GM12865 (cell line): ENCODE data around the gene STARD8.

Experiments
- DNase-seq: peaks from one replicate; pipeline ENCODE4 v3.0.0; 2010; ENCODE audit warnings: low read depth
- H3K4me3 ChIP-seq: 2 replicates; pipeline ENCODE4 v1.5.1; 2011; ENCODE audit warnings: mild to moderate bottlenecking, low read depth, low read length, control low read depth
- CTCF ChIP-seq: IDR thresholded peaks from 2 replicates; pipeline ENCODE4 v1.5.1; 2011; ENCODE audit warnings: low read length, control low read depth, low read depth, inconsistent platforms; ENCODE audit not compliant: insufficient read depth; ENCODE audit errors: missing control alignments

STARD8 gene

DNA sequence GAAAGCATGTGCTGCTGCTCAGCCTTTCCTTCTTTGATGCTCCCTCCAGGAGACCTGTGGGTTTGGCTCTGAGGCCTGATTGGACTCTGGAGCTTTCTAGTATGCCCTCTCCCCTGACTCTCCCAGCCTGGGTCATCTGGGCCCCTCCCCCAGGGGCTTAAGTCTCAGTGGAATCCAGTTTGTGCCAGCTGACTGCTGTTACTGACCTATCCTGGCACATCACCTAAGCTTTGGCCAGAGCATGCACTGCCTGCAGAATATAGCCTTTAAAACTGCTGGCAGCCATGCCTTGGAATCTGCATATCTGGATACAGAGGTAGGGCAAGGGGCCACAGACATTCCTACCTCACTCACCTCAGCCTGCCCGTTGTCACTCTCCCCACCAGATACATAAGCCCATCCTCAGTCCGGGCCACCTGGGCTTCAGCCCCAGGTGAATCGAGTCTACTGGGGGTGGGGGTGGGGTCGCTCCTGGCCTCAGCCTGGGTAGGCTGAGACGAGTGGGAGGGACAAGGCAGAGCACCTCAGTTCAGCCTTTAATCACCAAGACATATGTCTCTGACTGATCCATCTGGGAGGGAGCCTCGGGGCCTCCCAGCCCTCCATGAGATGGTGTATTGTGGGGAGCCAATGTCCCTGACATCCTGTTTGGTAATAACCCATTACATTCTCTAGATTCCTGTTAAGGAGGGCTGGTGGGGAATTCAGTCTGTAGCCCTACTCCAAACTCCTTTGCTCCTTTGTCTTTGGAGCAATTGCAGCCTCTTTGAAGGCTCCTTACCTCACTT lies 61.2 kb downstream of the STARD8 start:
- no peak overlapping the region for H3K4me3 ChIP-seq
- DNase-seq = no peak
- TF ChIP-seq CTCF = no peak

- TF ChIP-seq CTCF = peak; percentile 47
- DNase-seq = peak; percentile 35
- H3K4me3 ChIP-seq = no peak overlapping the region
Observed at GRCh38 chrX:68710870-68711576, 63.6 kb downstream of the STARD8 start.

DNA sequence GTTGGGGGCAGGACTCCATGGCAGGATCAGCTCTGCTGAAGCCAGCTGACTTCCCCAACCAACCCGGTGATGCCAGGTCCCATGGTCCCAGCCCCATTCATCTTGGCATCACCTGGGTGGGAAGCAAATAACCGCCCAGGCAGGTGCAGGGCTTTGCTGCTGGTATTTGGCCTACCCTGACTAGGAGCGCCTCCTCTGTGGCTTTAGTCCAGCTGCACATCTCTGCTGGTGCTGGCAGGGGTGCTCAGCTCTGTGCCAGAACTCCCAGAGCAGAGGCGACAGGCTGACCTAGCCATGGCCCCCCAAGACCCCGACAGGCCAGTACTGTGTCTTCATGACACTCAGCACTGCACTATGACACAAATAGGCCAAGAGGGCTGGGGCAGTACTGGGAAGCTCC lies 64.4 kb downstream of the STARD8 start:
- TF ChIP-seq CTCF = no peak
- DNase-seq = no peak
- H3K4me3 ChIP-seq = no peak overlapping the region

DNA sequence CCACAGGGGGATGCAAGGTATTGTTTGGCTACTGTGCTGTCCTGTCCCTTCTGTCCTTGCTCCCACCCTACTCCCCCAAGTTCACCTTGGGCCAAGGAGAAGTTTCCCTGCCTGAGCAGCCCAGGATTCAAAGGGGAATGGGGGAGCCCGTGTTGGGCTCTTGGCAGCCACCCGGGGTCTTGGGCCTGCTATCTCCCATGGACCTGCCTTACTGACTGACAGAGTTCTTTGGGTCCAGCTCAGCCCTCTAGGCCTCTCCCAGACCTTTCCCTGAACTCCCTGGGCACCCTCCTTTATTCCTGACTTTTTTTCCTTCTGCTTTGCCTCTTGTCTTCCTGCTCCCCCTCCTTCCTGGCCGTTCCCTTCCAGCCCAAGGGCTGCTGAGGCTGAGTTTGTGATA lies 67.4 kb downstream of the STARD8 start:
- no peak for TF ChIP-seq CTCF
- DNase-seq = no peak
- no peak overlapping the region for H3K4me3 ChIP-seq

DNA sequence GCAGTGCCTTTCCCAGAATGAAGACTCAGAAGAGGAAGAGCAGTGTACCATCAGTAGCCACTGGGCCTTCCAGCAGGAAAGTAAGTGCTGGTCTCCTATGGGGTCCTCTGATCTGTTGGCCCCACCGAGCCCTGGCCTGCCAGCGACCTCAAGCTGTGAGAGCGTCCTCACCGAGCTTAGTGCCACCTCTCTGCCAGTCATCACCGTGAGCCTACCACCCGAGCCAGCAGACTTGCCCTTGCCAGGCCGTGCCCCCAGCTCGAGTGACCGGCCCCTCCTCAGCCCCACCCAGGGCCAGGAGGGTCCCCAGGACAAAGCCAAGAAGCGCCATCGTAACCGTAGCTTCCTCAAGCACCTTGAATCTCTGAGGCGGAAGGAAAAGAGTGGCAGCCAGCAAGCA lies 69.7 kb downstream of the STARD8 start:
- no peak for DNase-seq
- no peak overlapping the region for H3K4me3 ChIP-seq
- TF ChIP-seq CTCF = no peak

GRCh38 chrX:68717663-68718442 lies 70.4 kb downstream of the STARD8 start:
- H3K4me3 ChIP-seq = no peak overlapping the region
- TF ChIP-seq CTCF = no peak
- no peak for DNase-seq
